Activated CD4-positive, alpha-beta T cell treated with anti-CD3 and anti-CD28 coated beads for 24 hours (primary cell): Measurements from ENCODE around the gene SUV39H1.
"Not testable (repeated sequence)": the region's sequence is repeated elsewhere in the genome, so short reads cannot be mapped to it uniquely, and the experiment has no call there.

Experiments used
- DNase-seq, 2 donors: peaks; one replicate each; pipeline ENCODE4 v3.0.0-alpha.2; 2020; ENCODE audit warnings: low read depth in 2 of 2

SUV39H1 gene, protein sequence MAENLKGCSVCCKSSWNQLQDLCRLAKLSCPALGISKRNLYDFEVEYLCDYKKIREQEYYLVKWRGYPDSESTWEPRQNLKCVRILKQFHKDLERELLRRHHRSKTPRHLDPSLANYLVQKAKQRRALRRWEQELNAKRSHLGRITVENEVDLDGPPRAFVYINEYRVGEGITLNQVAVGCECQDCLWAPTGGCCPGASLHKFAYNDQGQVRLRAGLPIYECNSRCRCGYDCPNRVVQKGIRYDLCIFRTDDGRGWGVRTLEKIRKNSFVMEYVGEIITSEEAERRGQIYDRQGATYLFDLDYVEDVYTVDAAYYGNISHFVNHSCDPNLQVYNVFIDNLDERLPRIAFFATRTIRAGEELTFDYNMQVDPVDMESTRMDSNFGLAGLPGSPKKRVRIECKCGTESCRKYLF

DNA sequence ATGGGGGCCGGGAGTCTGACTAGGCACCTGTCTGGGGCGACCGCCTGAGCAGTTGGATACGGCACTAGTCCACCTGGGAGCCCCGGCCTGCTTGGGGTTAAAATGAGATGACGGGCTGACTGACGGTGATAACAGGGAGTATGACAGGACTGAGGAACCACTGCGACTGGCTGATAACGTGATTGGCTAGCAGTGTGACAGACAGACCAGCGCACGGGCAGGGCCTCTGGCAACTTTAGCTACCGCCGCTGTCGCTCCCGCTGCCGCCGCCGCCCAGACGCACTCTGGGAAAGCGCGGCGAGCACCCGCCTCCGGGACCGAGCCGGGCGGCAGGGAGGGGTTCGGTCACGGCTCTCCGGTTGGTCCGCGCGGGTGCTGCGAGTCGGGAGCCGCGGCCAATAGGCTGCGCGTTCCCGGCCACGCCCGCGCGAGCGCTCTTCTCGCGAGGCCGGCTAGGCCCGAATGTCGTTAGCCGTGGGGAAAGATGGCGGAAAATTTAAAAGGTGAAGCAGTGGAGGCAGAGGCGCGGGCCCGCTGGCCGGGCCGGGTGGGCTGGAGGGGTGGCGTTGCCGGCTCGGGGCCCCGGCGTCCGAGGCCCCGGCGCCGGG, at the start of gene SUV39H1:
Gene SUV39H1 (plus strand): TSS at position 434 of the 608 bp plus-strand sequence. CDS start 51 bp downstream, at position 485.
- DNase-seq = peak; percentile 62 to 68

DNA sequence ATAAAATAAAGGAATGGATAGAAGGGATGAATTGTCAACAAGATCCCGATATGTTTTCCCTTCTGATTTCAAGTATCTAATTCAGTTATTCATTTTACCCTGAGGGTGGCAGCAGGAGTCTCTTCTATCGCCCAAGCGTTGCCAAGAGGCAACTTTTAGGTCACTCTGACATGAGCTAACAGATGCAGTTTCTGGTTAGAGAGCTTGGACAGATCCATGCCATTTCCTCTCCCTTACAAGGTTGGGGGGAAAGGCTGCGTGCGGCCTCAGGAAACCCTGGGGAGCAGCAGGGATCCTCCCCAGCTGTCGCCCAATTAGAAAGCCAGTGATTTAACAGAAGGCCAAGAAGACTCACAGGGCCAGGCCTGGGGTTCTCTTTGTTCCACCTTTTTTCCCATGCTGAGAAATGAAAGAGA, 48.2 kb upstream of the SUV39H1 start:
- DNase-seq = no peak

DNA sequence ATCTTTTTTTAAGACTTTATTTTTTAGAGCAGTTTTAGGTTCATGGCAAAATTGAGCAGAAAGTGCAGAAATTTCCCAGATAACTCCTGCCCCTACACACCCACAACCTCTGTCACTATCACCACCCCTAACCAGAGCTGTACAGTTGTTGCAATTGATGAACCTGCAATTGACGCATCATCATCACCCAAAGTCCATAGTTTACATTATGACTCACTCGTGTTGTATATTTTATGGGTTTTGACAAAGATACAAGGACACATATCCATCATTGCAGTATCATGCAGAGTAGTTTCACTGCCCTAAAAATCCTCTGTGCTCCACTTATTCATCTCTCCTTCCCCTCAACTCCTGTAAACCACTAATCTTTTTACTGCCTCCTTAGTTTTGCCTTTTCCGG, 47.4 kb upstream of the SUV39H1 start:
- DNase-seq = no peak

DNA sequence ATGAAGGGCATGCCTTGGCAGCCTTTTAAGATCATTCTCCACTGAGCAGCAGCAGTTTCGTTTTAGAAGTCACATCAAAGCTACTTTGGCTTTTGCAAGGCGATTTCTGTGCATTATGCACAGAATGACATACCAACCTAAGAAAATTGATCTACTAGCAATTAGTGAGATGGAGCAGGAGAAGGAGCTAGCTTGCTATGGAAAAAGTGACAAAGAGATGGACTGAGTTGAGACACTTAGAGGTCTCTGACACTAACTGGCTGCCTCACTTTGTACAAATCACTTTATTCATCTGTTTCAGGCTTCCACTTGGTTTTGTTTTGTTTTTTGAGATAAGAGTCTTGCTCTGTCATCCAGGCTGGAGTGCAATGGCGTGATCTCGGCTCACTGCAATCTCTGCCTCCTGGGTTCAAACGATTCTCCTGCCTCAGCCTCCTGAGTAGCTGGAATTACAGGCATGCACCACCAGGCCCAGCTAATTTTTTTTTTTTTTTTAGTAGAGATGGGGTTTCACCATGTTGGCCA, 44.4 kb upstream of the SUV39H1 start:
- DNase-seq = not testable (repeated sequence)

DNA sequence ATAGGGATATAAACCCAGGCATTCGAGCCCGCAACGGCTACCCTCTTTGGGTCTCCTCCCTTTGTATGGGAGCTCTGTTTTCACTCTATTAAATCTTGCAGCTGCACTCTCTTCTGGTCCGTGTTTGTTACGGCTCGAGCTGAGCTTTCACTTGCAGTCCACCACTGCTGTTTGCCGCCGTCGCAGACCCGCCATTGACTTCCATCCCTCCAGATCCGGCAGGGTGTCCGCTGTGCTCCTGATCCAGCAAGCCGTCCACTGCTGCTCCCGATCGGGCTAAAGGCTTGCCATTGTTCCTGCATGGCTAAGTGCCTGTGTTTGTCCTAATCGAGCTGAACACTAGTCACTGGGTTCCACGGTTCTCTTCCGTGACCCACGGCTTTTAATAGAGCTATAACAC, 41.8 kb upstream of the SUV39H1 start:
- DNase-seq = not testable (repeated sequence)

DNA sequence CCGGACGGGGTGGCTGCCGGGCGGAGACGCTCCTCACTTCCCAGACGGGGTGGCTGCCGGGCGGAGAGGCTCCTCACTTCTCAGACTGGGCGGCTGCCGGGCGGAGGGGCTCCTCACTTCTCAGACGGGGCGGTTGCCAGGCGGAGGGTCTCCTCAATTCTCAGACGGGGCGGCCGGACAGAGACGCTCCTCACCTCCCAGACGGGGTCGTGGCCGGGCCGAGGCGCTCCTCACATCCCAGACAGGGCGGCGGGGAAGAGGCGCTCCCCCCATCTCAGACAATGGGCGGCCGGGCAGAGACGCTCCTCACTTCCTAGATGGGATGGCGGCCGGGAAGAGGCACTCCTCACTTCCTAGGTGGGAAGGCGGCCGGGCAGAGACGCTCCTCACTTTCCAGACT, 36.8 kb upstream of the SUV39H1 start:
- DNase-seq = not testable (repeated sequence)

DNA sequence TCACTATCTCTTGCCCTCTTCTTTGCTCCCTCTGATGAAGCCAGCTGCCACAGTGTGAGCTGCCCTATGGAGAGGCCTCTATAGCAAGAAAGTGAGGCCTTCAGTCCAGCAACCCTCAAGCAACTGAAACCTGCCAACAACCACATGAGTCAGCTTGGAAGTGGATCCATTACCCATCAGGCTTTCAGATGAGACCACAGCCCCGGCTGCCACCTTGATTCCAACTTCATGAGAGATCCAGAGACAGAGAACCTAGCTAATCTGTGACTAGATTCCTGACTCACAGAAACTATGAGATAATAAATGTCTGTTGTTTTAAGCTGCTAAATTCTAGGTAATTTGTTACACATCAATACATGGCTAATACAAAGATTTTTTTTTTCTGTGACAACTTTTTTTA, 33.3 kb upstream of the SUV39H1 start:
- no peak for DNase-seq

DNA sequence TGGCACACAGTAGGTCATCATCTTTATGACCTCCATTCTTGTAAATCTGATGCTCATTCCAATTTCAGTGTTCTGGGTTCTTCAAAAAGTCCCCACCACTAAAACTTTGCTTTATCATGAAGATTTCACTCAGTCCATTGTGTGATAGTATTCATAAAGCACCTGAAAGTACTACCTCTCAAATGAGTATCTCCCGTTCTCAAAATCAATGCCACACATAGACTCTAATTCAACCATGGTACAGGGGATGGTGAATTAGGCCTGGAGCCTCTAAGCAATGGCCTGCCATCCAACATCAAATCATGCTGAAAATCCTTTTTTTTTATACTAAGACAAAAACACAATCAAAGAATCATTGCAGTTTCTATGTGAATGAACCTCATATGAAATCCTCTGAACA, 32.4 kb upstream of the SUV39H1 start:
- no peak for DNase-seq

DNA sequence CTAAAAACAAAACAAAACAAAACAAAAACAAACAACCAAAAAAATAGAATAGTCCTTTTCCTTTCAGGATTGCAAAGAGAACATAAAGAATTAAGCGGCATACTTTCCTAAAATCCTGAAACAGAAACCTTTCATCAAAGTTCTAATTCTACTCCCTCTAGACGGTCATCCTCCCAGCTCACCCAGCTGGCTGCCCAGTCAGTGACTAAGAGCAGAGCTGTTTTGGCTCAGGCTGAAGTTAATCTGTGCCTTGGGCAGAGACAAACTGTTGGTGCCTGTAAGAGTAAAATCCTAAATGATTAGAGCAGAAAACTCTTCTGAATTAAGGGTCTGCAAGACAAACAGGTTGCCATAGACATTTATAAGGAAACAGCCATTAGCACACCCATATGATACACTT, 30.5 kb upstream of the SUV39H1 start:
- DNase-seq = no peak

DNA sequence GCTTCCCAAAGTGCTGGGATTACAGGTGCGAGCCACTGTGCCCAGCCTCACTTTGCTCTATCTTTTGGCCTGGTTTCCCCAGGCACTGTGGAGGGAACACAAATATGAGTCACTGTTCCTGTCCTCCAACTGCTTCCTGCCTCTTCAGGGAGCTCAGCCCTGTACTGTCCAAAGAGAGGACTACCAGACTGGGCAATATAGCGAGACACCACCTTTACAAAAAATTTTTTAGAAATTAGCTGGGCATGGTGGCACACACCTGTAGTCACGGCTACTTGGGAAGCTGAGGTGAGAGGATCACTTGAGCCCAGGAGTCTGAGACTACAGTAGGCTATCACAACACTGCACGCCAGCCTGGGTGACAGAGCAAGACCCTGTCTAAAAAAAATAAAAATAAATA, 29.9 kb upstream of the SUV39H1 start:
- no peak for DNase-seq

DNA sequence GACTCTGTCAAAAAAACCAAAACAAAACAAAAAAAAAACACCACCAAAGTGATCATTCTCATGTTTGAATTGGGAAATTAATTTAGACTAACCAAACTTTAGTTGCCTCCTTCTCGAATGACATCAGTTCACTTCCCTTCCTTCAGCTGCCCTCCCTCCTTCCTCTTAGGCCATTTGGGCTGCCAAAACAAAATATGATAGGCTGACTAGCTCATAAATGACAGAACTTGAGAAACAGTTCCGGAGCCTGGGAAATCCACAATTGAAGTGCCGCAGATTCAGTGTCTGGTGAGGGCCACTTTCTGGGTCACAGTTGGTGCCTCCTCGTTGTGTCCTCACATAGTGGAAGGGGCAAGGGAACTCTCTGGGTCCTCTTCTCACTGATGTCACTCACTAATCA, 29.0 kb upstream of the SUV39H1 start:
- no peak for DNase-seq

DNA sequence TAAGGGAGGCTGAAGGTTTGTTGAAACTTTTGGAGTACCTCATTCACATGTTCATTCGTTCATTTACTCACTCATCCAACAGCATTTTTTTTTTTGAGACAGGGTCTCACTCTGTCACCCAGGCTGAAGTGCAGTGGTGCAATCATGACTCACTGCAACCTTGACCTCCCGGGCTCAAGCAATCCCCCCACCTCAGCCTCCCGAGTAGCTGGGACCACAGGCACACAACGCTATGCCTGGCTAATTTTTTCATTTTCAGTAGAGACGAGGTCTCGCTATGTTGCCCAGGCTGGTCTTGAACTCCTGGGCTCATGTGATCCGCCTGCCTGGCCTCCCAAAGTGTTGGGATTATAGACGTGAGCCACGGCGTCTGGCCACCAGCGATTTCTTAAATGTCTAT, 28.3 kb upstream of the SUV39H1 start:
- DNase-seq = not testable (repeated sequence)

DNA sequence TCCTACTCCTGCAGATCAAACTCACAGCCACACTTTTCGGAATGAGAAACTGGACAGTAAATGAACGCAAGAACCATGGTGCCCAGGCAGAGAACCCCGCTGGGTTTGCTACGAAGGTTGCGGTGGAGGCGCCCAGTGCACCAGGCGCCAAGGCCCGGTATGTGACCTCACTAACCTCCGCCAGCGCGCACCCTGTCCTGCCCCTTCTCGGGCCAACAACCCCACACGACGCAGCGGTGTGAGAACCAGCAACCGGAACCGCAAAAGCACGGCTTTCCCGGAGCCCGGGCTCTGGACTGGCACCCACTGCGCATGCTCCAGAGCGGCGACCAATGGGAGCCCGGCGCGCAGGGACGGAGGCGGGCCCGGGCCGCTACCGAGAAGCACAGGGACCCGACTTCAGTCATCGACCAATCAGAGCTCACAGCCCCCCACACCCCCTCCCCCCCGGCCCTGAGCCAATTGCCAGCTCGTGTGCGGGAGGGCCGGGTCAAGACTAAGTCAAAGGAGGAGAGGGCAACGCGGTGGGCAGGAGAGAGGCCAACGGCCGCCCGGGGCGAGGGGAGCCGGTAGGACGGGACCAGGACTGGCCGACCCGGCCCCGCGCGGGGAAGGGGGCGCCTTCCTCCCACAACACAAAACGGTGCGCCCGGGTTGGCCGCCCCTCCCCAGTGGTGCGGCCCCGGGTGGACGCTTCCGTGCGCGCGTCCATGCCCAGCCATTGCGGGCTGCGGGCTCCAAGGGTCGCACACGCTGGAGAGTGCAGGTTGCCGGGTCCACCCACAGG, 20.2 kb upstream of the SUV39H1 start:
- peak; percentile 73 to 82 for DNase-seq

DNA sequence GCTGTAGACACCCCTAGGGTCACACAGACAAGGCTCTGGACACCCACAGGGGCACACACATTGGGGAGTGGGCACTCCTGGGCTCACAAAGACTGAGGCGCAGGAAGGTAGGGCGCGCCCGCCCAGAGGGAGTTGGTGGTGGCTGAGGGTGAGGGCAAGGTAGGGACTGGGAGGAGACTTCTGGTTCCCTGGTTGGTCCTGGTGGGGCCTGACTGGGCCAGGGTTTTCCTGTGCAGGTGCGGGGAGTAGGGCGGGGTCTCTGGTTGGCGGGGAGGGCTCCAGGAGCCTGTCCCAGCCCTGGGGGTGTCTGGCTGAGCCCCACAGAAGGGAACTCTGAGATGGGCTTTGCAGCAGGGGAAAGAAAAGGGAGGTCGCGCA, 19.7 kb upstream of the SUV39H1 start:
- DNase-seq = no peak

DNA sequence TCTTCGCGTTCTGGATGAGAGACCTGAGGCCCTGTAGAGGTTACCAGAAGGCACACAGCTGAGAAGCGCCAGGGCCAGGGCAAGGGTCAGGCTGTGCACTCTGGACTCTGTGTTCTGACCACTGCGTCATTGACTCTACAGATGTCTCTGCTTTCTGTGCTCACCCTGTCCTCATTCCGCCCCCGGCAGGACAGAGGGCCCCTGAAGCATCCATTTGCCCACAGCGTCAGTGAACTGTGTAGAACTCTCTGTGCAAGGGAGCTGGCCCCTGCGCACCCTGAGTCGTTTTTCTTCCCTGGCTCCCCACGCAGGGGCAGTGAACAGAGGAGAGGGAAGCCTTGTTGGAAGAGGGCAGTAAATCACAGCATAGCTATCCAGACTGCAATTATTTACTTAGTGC, 19.0 kb upstream of the SUV39H1 start:
- no peak for DNase-seq

DNA sequence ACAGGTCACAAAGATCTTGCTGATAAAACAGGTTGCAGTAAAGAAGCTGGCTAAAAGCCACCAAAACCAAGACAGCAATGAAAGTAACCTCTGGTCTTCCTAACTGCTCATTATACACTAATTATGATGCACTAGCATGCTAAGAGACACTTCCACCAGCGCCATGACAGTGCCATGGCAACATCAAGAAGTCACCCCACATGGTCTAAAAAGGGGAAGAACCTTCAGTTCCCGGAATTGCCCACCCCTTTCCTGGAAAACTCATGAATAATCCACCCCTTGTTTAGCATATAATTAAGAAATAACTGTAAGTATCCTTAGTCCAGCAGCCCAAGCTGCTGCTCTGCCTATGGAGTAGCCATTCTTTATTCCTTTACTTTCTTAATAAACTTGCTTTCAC, 16.1 kb upstream of the SUV39H1 start:
- not testable (repeated sequence) for DNase-seq

DNA sequence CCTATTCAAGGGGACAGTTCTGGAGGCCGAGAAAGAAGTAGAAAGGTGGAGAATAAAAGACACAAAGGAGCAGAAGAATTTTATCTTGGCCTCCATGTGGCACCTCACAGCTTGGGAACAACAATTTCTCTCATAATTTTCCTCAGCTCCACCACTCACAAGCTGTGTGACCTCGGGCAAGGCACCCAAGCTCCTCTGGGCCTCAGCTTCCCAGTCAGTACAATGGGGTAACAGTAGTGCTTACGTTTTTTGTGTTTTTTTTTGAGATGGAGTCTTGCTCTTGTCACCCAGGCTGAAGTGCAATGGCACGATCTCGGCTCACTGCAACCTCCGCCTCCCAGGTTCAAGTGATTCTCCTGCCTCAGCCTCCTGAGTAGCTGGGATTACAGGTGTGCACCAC, 15.6 kb upstream of the SUV39H1 start:
- not testable (repeated sequence) for DNase-seq

DNA sequence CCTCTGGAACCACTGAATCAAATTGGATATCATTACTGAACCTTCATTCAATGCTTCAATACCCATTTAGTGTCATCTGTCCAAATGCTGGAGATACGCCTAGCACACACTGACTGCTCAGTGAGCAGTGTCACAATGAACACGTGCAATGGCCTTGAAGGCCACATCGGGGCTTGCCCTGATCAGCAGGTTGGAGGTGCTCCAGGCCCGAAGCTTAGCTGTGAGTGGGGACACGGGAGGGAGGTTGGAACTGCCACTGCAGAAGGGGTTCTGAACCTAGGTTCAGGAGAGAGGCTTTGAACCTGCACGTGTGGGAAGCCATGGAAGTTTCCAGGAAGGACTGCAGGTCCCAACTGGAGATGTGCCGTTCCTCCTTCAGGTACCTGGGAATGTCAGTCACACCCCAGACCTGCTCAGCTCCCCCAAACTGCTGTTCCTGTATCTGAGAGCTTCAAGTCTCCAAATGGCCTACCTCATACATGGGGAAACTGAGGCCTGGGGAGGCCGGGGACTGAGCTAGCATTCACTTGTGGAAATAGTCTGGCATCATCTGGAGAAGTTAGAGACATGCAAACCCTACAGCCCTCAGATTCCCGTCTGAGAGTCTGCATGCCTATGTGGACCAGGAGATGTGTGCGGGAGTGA, 14.9 kb upstream of the SUV39H1 start:
- DNase-seq = no peak

DNA sequence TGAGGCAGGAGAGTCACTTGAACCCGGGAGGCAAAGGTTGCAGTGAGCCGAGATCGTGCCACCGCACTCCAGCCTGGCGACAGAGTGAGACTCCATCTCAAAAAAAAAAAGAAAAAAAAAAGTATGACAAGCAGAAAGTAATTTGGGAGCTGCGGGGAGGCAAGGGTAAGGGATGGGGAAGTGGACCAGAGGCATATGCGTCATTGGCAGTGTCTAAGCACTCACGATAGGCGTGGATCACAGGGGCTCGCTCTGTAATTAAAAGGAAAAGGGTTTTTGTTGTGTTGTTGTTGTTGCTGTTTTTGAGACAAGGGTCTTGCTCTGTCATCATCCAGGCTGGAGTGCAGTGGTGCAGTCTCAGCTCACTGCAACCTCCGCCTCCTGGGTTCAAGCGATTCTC, 13.7 kb upstream of the SUV39H1 start:
- not testable (repeated sequence) for DNase-seq

DNA sequence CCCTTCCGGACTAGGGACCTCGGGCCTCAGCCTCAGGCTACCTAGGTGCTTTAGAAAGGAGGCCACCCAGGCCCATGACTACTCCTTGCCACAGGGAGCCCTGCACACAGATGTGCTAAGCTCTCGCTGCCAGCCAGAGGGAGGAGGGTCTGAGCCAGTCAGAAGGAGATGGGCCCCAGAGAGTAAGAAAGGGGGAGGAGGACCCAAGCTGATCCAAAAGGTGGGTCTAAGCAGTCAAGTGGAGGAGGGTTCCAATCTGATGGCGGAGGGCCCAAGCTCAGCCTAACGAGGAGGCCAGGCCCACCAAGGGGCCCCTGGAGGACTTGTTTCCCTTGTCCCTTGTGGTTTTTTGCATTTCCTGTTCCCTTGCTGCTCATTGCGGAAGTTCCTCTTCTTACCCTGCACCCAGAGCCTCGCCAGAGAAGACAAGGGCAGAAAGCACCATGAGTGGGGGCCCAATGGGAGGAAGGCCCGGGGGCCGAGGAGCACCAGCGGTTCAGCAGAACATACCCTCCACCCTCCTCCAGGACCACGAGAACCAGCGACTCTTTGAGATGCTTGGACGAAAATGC, 13.0 kb upstream of the SUV39H1 start, which contains the start of gene WAS:
Gene WAS (plus strand): TSS at position 389 of the 572 bp plus-strand sequence. CDS start 55 bp downstream, at position 444.
- peak in 1 of 2 donors; percentile 15 for DNase-seq

DNA sequence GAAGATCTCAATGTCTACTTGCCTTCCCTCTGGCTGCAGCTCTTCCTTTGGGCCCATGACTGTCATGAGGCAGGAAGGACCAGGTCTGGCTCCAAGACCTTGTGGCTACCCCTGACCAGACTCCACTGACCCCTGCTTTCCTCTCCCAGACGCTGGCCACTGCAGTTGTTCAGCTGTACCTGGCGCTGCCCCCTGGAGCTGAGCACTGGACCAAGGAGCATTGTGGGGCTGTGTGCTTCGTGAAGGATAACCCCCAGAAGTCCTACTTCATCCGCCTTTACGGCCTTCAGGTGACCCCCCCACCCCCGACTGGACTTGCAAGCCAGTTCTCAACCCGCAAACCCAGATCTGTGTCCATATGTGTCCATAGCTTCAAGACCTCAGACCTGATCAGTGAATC, 12.4 kb upstream of the SUV39H1 start:
- no peak for DNase-seq
